HepG2 (cell line): Measurements from ENCODE around the gene GTF3A. TPM values are rescaled to one million over a fixed set of nuclear protein-coding genes. Genes with fewer than 3 reads are reported as not detected.

Source experiments
- ATAC-seq: fragments of 200-7000 bp; cut with Tn5 transposase; 3 replicates; pipeline ENCODE4 v1.9.1; 2020; ENCODE audit warnings: mild to moderate bottlenecking, moderate library complexity
- BruUV-seq: library from RNA; stranded (reverse); fragments of 400-500 nt; replicated peaks from 2 replicates; lab custom pipeline; 2021; lab: Mats Ljungman, UMichigan
- CTCF ChIA-PET: fragments of 300-600 bp; formaldehyde crosslinking; extraction: SDS; loops from one replicate; lab custom pipeline; 2021; ENCODE audit warnings: low total read pairs, inconsistent platforms, low intra/inter-chr PET ratio; lab: Yijun Ruan, JAX
- POLR2A ChIA-PET: fragments of 350-600 bp; sonication (Branson Sonifier 250); formaldehyde crosslinking; loops from one replicate; lab custom pipeline; 2020; ENCODE audit warnings: antibody characterized with exemption, inconsistent platforms; lab: Yijun Ruan, JAX
- DNase-seq: peaks from one replicate; pipeline ENCODE4 v3.0.0-alpha.2; 2015; ENCODE audit warnings: low spot score
- FAIRE-seq: peaks from 3 replicates; lab custom pipeline; 2011; peaks lifted over from hg19 to GRCh38; lab: Jason Lieb, UNC
- H2AFZ ChIP-seq: one replicate; pipeline ENCODE4 v1.6.1; 2011; ENCODE audit warnings: low read length, inconsistent platforms
- H3K27ac ChIP-seq: fragments of 300-600 bp; 3 replicates; pipeline ENCODE4 v1.8.0; 2011; ENCODE audit warnings: mixed run types, mild to moderate bottlenecking, mixed read lengths, low read length, inconsistent platforms; ENCODE audit not compliant: insufficient read depth; ENCODE audit errors: extremely low read length
- H3K27me3 ChIP-seq, 2 experiments: fragments of 200-600 bp in 1 of 2; 2 replicates in 1 of 2; 3 replicates in 1 of 2; pipeline versions ENCODE4 v1.6.0 to v1.8.0; 2011; ENCODE audit warnings: low read length in 2 of 2, mild to moderate bottlenecking in 2 of 2, moderate library complexity in 2 of 2, inconsistent platforms in 1 of 2; ENCODE audit not compliant: insufficient read depth in 2 of 2, control insufficient read depth in 1 of 2
- H3K36me3 ChIP-seq, 2 experiments: fragments of 200-600 bp in 1 of 2; replicated peaks in 1 of 2; 2 replicates in 1 of 2; 3 replicates in 1 of 2; pipeline versions ENCODE4 v1.5.1 to v1.8.0; 2011; ENCODE audit warnings: low read length in 2 of 2, inconsistent platforms in 1 of 2; ENCODE audit not compliant: insufficient read depth in 2 of 2, control insufficient read depth in 1 of 2
- H3K4me1 ChIP-seq: 2 replicates; pipeline ENCODE4 v1.5.1; 2012; ENCODE audit warnings: low read length, inconsistent platforms; ENCODE audit not compliant: insufficient read depth
- H3K4me2 ChIP-seq: 2 replicates; pipeline ENCODE4 v1.6.0; 2011; ENCODE audit warnings: low read depth, low read length, inconsistent platforms
- H3K4me3 ChIP-seq, 3 experiments: fragments of 200-600 bp in 1 of 3; sonication (generic), shearing (Covaris generic) in 1 of 3; replicated peaks in 1 of 3; 2 replicates each; pipeline ENCODE4 v1.5.1; 2011 to 2016; ENCODE audit warnings: low read length in 3 of 3, inconsistent platforms in 2 of 3, low read depth in 2 of 3, mild to moderate bottlenecking in 2 of 3, control low read depth in 1 of 3, mixed read lengths in 1 of 3; ENCODE audit not compliant: insufficient read depth in 1 of 3
- H3K79me2 ChIP-seq: one replicate; pipeline ENCODE4 v1.6.1; 2011; ENCODE audit warnings: low read length, inconsistent platforms; ENCODE audit not compliant: insufficient read depth
- H3K9ac ChIP-seq: 2 replicates; pipeline ENCODE4 v1.6.0; 2011; ENCODE audit warnings: mild to moderate bottlenecking, low read depth, low read length, inconsistent platforms; ENCODE audit not compliant: insufficient read depth
- H3K9me3 ChIP-seq: 2 replicates; pipeline ENCODE4 v1.5.1; 2012; ENCODE audit warnings: mild to moderate bottlenecking, low read length
- H4K20me1 ChIP-seq: 2 replicates; pipeline ENCODE4 v1.6.0; 2011; ENCODE audit warnings: inconsistent platforms, mild to moderate bottlenecking, low read length, moderate library complexity; ENCODE audit not compliant: insufficient read depth
- AKAP8 ChIP-seq: sonication (generic); formaldehyde crosslinking; IDR thresholded peaks from 2 replicates; pipeline ENCODE4 v1.5.1; 2020; ENCODE audit warnings: mild to moderate bottlenecking, missing genetic modification reagents
- ARID4A ChIP-seq: sonication (generic); formaldehyde crosslinking; IDR thresholded peaks from 2 replicates; pipeline ENCODE4 v1.5.0; 2020; ENCODE audit warnings: mild to moderate bottlenecking, missing genetic modification reagents, borderline replicate concordance
- ARNT2 ChIP-seq: sonication (generic); formaldehyde crosslinking; IDR thresholded peaks from 2 replicates; pipeline ENCODE4 v1.8.0; 2022; ENCODE audit warnings: mild to moderate bottlenecking, low read depth, missing genetic modification reagents, moderate library complexity
- NR3C1 ChIP-seq: sonication (generic); formaldehyde crosslinking; IDR thresholded peaks from 2 replicates; pipeline ENCODE4 v1.4.0; 2020; ENCODE audit warnings: missing genetic modification reagents
- TBP ChIP-seq: sonication (generic); formaldehyde crosslinking; IDR thresholded peaks from 2 replicates; pipeline ENCODE4 v1.5.0; 2020; ENCODE audit warnings: missing genetic modification reagents
- ZBTB39 ChIP-seq: sonication (generic); formaldehyde crosslinking; IDR thresholded peaks from 2 replicates; pipeline ENCODE4 v1.5.0; 2020; ENCODE audit warnings: missing genetic modification reagents
- ZBTB49 ChIP-seq: sonication (generic); formaldehyde crosslinking; IDR thresholded peaks from 2 replicates; pipeline ENCODE4 v1.4.0; 2020; ENCODE audit warnings: missing genetic modification reagents, borderline replicate concordance
- ZNF205 ChIP-seq: IDR thresholded peaks from 2 replicates; pipeline ENCODE4 v1.6.1; 2018; ENCODE audit warnings: missing biosample characterization, missing genetic modification reagents
- ZNF274 ChIP-seq: sonication (generic); formaldehyde crosslinking; IDR thresholded peaks from 2 replicates; pipeline ENCODE4 v1.5.1; 2020; ENCODE audit warnings: mild to moderate bottlenecking, missing genetic modification reagents
- ZNF296 ChIP-seq: sonication (generic); formaldehyde crosslinking; conservative IDR thresholded peaks from 2 replicates; pipeline ENCODE4 v1.5.0; 2020; ENCODE audit warnings: mild to moderate bottlenecking, missing genetic modification reagents
- ZNF431 ChIP-seq: sonication (generic); formaldehyde crosslinking; IDR thresholded peaks from 2 replicates; pipeline ENCODE4 v1.9.0; 2022; ENCODE audit warnings: missing genetic modification reagents, low read depth, mild to moderate bottlenecking, borderline replicate concordance
- ZNF850 ChIP-seq: sonication (generic); formaldehyde crosslinking; conservative IDR thresholded peaks from 2 replicates; pipeline ENCODE4 v1.9.0; 2021; ENCODE audit warnings: mild to moderate bottlenecking, missing genetic modification reagents
- whole genome bisulfite sequencing: methylation state at CpG from one replicate; pipeline ENCODE4 v1.1.6; 2017; ENCODE audit warnings: low lambda C conversion rate; 5-methylcytosine and 5-hydroxymethylcytosine counted together
- in situ Hi-C: cut with HindIII; loops from 2 replicates; pipeline ENCODE4 v1.10.0; 2017; ENCODE audit warnings: low pct_unique_long_range_greater_than_20kb; ENCODE audit not compliant: extremely low pct_ligation_motif_present
- intact Hi-C: fragments of 100-400 bp; cut with micrococcal nuclease; formaldehyde crosslinking; loops from one replicate; pipeline ENCODE4 v1.10.0; 2022; ENCODE audit not compliant: unreplicated experiment
- polyA plus RNA-seq, 8 experiments: library from polyadenylated mRNA; depleted of rRNA in 3 of 8; stranded (reverse) in 7 of 8; unstranded in 1 of 8; fragments of >200 nt; fragmentation: Illumina TruSeq in 4 of 8; extraction: Trizol in 4 of 8; gene quantifications; 2 replicates each; pipeline versions ENCODE4 v1.2.1 to v1.2.3, GENCODE V29; 2011 to 2016; ENCODE audit warnings: low read depth in 4 of 8, missing spikeins in 1 of 8, mixed read lengths in 1 of 8; ENCODE audit not compliant: insufficient read depth in 1 of 8
- total RNA-seq, 5 experiments: library from RNA; depleted of rRNA; stranded (reverse); fragments of >200 nt; fragmentation: Illumina TruSeq; extraction: Trizol; gene quantifications; 2 replicates each; pipeline ENCODE4 v1.2.3, GENCODE V29; 2016; ENCODE audit warnings: low read depth in 1 of 5

GTF3A gene
- total and polyA plus RNA-seq, 2 of the 13 experiments (the other 11 are each of a cell fraction or from before 2014, with no cell fraction given) = 42.1 to 176 TPM

- H3K27ac ChIP-seq = no peak overlapping the region
- no peak overlapping the region for H3K4me3 ChIP-seq
- CTCF ChIA-PET = no interaction called here
- POLR2A ChIA-PET = interaction anchor here (0.8 to 1.4 kb wide), 2 partner anchors 9 to 19 kb away, joined by 3 to 4 read pairs; partner anchors contain the start of gene GTF3A
- DNase-seq = no peak
- H3K36me3 ChIP-seq = no peaks in the 10 kb centered on the region
- no peak overlapping the region for H3K4me2 ChIP-seq
- 100% methylated on average over 1 of the region's 1 CpG for WGBS
- H3K4me1 ChIP-seq = 0 out of 2 replicates have a peak, but pooled peaks cover 5% of the 10 kb centered on the region
- no peaks in the 10 kb centered on the region for H4K20me1 ChIP-seq
- no TSS peak for BruUV-seq
- TF ChIP-seq ZNF274 (CRISPR knock-in tag) (no peak), ARNT2 (CRISPR knock-in tag) (no peak), ZBTB49 (CRISPR knock-in tag) (no peak), ARID4A (CRISPR knock-in tag) (no peak), ZNF296 (no peak), ZBTB39 (no peak), ZNF431 (CRISPR knock-in tag) (no peak), AKAP8 (CRISPR knock-in tag) (no peak), ZNF850 (CRISPR knock-in tag) (no peak), TBP (CRISPR knock-in tag) (no peak), ZNF205 (no peak), NR3C1 (CRISPR knock-in tag) (no peak)
- peaks cover 0 to 27% of the 10 kb centered on the region in 2 experiments; a peak in 1 of 5 replicates for H3K27me3 ChIP-seq
- no peaks in the 10 kb centered on the region for H3K9me3 ChIP-seq
- intact Hi-C loops = no loop called here
- no peak for ATAC-seq
- H3K9ac ChIP-seq = no peak overlapping the region
- no peak overlapping the region for H2AFZ ChIP-seq
- FAIRE-seq = no peak
- in situ Hi-C loops = no loop called here
- H3K79me2 ChIP-seq = no peaks in the 10 kb centered on the region
These were observed 9.3 kb upstream of the GTF3A start for GRCh38 chr13:27415116-27415515.
